GM19467 (cell line): ENCODE measurements around the gene SLC39A11.
"Not testable (repeated sequence)": the region's sequence is repeated elsewhere in the genome, so short reads cannot be mapped to it uniquely, and the experiment has no call there.

ENCODE experiments used
- ATAC-seq: cut with Tn5 transposase; IDR thresholded peaks from one replicate; pipeline ENCODE4 v1.9.1; 2021; ENCODE audit warnings: mild to moderate bottlenecking, moderate library complexity; ENCODE audit not compliant: unreplicated experiment

The SLC39A11 gene

DNA sequence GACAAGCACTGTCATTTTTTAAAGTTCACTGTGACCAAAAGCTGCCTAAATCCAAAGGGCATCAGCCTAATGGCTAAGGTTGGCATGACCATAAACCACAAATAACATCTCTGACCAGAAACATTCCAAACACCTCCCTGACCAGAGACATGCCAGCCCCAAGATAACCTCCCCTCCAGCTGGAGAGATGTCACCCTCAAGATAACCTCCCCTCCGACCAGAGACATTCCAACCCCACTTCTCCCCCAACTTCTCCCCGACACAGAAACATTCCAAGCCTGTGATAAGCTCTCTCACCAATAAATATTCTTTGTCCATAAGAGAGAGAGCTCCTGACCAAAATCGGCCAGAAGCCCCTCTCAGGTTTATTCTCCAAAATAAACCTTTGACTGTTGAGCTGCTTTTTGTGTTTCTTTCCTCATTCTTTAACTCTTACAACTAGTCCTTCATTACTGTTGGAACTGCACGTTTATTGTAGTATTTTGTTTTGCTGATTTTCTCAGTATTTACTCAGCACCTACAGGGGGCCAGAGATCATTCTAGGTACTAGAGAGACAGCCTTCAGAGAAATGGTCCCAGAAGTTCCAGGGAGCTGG is 325.6 kb downstream of the SLC39A11 start:
- no peak for ATAC-seq

DNA sequence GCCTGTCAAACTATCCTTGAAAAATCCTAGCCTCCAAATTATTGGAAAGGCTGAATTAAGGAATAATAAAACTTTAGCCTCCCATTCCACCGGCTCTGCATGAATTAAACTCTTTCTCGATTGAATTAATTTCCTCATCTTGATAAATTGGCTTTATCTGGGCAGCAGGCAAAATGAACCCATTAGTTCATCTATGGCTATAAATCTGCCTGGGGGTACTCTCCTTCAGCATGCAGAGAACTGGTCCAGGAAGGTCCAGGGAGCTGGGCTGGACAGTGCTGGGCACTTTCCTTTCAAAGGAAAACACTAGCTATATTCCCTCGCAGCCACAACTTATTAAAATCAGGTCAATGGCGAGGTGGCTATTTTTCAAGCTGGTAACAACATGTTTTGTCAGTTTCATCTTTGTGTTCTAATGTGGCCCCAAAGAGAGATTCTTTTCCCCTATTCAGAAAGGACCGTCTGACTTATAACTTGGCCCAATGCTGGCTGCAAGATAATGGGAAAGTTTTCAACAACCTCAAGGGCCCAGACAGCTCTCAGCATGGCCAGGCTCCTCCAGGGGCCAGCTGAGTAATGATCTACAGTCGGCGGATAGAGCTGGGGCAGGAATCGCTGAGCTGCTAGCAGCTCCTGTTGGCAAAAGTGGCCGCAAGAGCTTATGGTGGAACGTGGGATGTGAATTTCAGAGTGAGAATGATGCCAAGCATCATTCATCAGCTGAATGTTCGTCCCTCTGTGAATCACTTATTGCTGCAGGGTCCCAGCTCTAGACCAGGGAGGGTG is 326.9 kb downstream of the SLC39A11 start:
- ATAC-seq: no peak

DNA sequence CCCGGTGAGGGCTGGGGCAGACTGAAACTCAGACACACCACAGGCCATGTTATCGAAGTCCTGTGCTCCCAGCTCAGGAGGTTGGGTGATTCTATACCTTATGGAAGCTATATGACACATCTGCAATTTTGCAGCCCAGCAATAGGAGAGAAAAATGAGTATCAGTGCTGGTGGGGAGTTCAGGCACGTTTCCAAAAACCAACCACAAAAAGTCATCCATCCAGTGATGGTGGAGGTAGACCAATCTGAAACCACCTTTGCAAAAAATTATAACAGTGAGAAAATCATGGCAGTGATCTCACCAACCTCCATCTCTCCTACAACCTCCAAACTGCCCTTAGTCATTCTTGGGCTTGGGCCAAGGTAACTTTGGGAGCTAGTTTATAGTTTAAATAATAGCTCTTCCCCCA is 327.9 kb downstream of the SLC39A11 start:
- ATAC-seq: no peak

DNA sequence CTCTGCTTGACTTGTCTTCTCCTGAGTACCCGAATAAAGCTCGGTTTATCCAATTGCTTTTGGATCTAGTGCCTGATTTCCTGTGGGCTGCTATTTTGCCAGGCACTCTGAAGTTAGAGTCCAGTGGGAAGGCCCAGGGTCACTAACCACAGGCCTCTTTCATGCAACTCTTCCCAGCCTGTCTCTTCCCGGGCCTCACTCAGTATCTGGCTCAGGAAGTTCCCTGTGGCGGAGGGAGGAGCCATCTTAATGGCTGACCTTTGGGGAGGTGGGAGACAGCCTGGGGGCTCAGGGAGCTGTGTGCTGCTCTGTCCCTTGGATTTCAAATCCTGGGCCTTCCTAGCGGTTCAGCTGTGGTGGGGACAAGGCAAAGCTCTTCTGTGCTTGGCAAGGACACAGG is 328.5 kb downstream of the SLC39A11 start:
- no peak for ATAC-seq

DNA sequence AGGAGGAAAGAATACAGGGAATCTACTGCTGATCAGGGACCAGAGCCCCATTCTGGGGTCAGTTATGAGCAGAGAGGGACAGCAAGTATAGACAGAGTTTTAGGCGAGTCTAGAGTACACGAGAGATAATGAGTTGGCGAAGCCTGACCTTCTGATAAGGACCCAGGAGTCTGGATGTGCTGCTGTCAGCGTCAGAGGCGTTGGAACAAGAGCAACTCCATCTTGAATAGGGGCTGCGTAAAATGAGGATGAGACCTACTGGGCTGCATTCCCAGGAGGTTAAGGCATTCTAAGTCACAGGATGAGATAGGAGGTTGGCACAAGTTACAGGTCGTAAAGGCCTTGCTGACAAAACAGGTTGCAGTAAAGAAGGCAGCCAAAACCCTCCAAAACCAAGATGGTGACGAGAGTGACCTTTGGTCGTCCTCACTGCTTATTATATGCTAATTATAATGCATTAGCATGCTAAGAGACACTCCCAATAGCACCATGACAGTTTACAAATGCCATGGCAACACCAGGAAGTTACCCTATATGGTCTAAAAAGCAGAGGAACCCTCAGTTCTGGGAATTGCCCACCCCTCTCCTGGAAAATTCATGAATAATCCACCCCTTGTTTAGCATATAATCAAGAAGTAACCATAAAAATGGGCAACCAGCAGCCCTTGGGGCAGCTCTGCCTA is 330.5 kb downstream of the SLC39A11 start:
- ATAC-seq: not testable (repeated sequence)

DNA sequence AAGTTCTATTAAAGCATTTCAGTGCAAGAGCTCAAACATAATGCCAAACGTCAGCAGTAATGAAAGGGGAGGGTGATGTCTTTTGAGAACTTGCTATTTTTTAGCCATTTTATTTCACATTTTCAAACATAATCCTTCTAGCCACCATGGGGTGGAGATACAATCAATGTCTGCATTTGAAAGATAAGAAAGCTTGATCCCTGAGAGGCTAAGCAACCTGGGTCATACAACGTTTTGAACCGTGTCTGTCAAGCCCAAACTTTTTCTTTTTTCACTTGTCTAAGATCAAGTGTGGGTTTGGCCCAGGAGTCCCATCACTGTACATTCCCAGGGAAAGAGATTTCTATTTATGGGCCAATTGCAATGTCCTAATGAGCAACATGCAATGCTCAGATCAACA is 331.1 kb downstream of the SLC39A11 start:
- ATAC-seq: no peak

DNA sequence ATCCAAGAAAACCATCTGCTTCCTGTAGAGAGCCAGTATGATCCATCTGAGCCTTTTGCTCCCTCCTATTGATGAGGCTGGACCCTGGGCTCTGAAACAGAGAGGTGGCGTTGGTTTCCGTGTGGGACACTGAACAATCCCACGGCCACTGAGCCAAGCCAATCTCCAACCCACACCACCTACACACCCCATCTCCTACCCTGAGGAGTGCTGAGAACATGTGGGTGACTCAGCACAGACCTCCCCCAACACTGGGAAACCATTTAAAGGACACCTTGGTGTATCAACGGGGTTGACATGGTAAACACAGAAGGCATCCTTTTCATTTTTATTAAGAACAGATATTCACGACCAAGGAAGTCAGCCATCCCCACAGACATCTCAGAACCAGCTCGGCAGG is 332.1 kb downstream of the SLC39A11 start:
- no peak for ATAC-seq

DNA sequence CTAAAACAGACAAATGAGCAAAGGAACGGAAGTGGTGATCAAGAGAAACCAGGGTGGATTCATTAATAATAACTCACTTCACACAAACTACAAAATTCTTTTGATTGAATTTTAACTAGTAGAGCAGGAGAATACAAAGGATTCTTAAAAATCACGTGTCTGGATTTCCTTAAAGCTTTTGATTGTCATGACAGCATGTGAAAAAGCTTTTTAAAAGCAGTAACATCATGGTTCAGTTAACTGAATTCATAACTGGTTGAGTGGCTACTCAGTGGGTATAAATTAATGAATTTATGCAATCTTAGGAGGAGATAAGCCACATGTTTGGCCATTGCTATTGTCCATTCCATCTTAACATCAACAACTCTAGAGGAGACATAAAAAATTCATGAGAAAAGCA is 333.2 kb downstream of the SLC39A11 start:
- no peak for ATAC-seq

DNA sequence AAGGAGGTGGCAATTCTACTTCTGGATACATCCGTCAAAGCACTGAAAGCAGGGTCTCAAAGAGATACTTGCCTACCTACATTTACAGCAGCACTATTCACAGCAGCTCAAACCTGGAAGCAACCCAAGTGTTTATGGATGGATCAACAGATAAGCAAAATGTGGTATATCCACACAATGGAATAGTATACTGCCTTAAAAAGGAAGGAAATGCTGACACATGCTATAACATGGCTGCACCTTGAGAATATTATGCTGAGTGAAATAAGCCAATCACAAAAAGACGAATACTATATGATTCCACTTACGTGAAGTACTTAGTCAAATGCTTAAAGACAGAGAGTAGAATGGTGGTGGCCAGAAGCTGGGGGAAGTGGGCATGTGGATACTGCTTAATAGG is 336.2 kb downstream of the SLC39A11 start:
- no peak for ATAC-seq

DNA sequence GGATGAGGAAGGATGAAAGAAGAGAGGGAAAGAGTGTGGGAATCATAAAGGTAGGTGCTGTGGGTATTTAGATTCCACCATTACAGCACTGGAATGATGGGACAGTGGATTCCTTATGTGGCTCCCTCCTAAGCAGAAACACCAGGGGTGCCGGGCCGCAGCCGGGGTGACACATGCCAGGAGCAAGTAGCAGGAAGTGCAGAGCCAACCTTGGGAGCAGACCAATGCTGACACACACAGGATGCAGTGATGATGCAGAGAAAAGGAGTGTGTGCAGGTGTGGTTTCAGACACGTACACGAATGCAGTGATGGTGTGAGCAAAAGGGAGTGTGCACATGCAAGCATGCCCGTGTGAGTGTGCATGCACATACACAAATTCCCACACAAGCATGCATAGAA is 338.0 kb downstream of the SLC39A11 start:
- ATAC-seq: no peak

DNA sequence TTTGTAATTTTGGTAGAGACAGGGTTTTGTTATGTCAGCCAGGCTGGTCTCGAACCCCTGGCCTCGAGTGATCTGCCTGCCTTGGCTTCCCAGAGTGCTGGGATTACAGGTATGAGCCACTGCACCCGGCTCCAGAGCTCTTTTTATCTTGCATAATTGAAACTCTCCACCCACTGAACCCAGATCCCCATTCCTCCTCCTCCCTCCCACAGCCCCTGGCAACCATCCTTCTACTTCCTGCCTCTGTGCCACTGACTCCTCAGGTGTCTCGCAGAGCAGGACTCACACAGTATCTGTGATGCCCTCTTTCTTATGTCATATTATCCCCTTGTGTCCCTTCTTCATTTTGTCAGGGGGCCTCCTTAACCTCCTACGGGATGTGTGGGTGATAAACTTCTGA is 340.7 kb downstream of the SLC39A11 start:
- no peak for ATAC-seq

DNA sequence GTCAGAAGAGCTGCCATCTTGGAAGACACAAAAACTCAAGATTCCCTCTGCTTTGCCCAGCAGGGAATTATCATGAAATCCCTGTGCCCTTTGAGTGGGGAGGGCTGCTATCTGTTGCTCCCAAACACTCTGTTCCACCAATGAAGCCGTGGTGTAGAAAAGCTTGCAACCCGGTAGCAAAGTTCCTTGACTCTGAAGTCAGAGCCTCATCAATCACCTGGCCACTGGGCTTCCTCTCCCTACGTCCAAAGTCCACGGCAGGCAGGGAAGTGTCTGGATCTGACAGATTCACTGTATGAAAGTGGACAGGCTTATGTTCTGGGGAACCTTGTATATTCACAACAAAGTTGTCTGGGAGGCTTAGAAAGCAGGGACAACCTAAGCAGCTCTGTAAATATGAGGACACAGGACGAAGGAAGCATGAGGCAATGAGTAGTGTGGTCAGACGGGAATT is 343.3 kb downstream of the SLC39A11 start:
- ATAC-seq: no peak

DNA sequence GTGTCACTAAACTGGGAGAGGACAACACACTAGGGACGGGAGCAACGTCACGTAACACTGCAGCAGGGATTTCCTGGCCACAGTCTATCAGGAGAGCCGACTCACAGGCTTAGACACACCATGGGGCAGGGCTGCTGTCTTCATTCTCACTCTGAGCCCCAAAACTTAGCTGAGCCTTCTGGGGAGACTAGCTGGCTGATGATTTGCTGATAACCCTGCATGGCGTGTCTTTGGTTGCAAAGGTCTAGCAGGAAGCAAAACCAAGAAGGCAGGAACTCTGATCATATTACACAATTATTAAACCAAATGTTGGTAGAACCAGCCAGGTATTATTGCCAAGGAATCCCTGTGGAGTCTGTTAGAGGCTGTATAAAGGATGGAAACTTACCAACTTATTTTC is 345.0 kb downstream of the SLC39A11 start:
- no peak for ATAC-seq

DNA sequence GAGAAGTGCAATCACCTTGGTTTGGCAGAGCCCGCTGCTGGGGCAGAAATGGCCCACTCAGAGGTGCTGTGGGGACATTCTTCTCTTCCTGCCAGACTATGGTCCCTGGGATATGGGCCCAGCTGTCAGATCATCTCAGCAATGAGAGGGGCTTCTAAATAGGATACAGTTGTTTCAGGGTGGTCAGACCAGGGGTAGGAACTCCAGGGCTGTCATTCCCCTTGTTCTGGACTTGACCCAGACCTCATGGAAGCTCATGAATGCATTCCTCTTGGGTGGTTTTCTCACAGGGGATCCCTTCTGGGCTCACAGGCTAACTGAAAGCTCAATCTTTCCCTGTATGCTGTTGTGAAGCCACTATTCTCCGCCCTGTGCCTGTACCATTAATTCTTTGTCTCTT is 347.2 kb downstream of the SLC39A11 start:
- no peak for ATAC-seq

DNA sequence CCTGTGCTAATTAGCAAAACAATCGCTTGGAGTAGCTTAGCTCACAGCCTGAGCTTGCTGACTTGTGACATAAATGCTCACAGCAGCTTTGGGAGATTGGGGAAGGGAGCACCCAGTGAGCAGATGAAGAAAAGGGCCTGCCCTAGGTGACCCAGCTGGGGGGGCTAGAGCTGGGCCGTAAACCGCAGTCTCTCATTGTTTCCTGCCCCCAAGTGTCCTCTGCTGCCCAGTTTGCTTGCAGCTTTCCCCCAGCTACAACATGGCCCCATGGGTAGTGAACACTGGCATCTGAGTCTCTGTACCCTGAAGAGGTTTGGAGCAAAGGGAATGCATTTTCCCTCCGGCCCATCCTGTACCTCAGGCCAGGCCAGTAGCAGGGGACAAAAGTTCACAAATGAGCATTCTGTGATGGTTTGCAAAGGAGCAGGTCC is 349.4 kb downstream of the SLC39A11 start:
- no peak for ATAC-seq

DNA sequence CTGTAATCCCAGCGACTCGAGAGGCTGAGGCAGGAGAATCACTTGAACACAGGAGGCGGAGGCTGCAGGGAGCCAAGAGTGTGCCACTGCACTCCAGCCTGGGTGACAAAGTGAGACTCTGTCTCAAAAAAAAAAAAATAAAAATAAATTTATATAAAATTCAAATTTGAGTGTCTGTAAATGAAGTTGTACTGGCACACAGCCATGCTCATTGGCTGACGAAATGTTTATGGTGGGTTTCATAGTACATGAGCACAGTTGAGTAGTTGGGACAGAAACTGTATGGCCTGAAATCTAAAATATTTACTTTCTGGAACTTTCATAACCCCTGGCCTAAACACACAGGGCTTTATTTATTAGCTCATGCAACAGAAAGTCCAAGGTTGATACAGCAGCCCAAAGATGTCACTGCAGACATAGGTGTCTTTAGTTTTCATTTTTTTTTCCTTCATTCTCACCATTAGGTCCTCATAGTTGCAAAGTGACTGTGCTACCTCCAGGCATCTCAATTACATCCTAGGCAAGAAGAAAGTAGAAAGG is 355.3 kb downstream of the SLC39A11 start:
- ATAC-seq: no peak

DNA sequence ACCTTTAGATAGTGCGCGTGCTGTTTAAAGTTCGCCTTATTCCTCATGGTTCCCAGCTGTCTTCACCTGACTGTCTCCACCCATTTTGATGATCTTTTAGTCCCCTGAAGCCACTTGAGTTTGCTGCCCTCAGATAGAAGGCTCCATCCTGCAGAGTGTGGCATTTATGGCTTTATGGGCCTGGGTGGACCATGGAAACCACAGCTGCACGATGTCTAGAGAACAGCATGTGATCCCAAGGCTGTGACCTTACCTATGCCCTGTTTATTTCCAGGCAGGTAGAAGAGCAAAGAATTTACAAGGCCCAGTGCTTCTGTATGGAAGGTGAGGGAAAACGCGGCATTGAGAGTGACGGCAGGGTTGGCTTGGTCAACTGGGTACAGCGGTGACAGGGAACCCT is 356.9 kb downstream of the SLC39A11 start:
- ATAC-seq: no peak

DNA sequence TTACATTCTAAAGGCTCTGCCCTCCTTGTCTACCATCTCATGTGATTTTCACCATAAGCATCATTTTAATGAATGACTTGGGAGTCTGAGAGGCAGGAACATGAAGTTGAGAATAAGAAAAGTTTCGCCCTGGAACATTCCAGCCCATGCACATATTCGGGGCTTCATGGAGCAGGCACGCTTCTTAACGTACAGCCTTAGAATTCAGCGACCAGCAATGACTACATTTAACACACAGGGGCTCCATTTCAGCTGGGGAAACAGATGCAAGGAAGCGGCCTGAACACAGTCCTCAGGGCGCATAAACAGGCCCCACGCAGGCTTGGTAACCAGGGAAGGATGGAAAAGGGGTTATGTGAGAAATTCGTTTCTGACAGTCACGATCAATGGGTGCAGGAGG is 357.4 kb downstream of the SLC39A11 start:
- ATAC-seq: no peak

DNA sequence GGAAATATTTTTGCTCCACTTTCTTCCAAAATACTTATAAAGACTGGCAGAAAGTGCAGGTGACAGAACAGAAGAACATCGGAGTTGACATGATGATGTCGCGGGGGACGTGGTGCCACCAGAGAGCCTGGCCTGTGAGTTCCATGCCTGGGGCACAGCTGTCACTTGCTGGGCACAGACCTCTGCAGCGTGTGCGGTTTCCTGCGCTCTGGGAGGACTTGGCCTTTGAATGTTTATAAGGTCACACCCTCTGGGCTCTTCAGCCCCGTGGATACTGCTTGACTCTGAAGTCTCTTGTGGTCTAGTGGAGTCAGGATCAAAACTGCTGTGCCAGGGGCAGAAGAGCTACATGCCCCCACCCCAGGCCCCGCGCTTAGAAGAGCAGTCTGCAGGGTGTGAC is 357.9 kb downstream of the SLC39A11 start:
- ATAC-seq: no peak

DNA sequence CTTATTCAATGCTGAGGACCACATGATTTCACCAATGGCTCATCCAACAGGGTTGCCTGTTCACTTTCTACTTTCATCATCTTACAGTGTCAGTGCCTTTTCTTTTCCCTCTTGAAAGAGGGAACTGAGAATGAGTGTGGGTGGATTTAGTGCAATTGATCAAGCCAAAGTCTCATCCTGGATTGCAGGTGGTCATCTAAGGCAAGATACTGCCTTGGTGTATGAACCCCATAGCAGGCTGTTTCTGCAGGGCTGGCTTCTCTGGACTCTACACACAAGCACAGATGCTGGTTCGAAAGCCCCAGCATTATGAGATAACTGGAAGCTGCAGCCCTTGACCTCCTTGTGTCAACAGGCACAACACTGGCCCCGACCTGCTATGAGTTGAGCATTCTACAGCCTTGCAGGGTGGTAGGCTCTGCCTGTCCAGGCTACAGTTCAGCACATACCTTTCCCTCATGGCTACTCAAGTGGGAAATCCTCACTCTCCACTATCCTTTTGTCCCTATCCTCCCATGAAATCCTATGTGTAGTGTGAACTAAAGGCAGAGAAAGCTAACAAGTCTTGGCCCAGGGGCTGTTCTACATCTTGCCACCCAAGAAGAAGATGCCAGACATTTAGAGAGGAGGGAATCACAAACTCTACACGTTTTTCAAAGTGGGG is 358.7 kb downstream of the SLC39A11 start:
- no peak for ATAC-seq

DNA sequence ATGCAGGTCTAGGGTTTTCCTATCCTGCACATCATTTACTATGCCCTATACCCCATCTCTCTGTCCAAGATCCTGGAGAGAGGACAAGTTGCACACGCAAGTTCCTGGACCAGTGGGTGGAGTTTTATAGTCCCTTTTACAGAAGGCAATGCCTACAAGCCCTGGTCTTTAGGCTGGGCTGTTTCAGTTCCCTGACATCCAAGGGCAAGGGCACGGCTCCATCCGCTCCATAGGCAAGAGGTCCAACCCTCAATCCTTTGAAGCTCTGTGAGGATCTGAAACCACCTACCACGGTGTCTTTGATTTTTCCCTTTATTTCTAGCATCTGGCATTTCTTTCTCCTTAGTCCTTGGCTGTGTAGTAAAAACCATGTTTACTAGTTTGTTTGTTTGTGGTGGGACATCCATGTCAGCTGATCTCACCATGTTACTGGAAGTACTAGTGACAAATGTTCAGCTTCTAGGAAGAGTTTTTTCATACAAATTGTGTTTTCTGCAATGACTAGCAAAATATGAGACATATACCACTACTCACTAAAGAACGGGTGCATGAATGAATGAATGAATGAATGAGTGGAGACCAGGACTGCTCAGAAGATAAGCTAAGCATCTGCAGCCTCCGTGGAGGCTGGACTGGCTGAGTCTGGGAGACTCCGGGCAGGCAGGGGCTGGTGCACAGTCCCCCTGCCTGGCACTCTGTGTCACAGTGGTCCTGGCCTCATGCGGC is 359.4 kb downstream of the SLC39A11 start:
- no peak for ATAC-seq
